ENCODE results near the gene RALGDS. TPM values are rescaled to one million over a fixed set of nuclear protein-coding genes. Genes with fewer than 3 reads are reported as not detected.

The RALGDS gene
- total and polyA plus RNA-seq, 3 donors from 2014 or later: 23.0 to 42.4 (median 32.5) TPM

DNA sequence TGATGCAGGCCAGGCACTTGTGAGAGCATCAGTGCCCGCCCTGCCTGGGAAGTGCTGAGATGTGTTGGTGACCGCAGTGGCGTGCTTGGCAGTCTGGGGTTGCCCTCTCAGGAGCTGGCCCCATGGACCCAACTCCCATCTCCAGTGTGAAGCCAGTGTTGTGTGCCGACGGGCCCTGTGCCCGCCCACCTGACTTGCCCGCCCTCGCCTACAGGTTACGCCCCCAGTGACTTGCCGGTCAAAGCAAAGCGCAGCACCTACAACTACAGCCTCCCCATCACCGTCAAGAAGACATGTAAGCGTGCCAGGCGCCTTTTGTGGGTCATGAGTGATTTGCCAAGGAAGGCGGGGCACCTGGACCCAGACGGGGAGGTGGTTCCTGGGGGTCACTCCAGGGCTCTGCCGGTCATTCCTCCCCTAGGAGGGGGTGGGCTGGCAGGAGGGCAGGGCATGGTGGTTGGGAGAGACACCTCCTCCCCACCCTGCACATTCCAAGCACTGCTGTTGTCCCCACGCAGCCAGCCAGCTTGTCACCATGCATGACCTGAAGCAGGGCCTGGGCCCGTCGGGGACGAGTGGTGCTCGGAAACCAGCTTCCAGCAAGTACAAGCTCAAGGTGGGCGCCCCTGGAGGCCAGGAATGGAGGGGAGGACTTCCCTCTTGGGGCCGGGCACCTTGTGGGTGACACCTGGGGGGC, 66.7 kb downstream of the RALGDS start:
- intact Hi-C loops (cut with DNase I; ENCODE audit: low total_unique reads): no loop called here
- no peak overlapping the region for H3K27ac ChIP-seq
- 91 to 97% methylated on average over 13 to 24 of the region's 24 CpGs for WGBS, 2 donors
- H3K4me1 ChIP-seq: no peaks in the 10 kb centered on the region
- H3K9me3 ChIP-seq: no peaks in the 10 kb centered on the region
- H3K4me3 ChIP-seq: no peak overlapping the region
- DNase-seq: no peak
- no peaks in the 10 kb centered on the region for H3K36me3 ChIP-seq (ENCODE audit: low read depth, missing control alignments)
- TF ChIP-seq POLR2A (IDR thresholded peaks at IDR 0.05): no peak
- TF ChIP-seq, protein P1, sequence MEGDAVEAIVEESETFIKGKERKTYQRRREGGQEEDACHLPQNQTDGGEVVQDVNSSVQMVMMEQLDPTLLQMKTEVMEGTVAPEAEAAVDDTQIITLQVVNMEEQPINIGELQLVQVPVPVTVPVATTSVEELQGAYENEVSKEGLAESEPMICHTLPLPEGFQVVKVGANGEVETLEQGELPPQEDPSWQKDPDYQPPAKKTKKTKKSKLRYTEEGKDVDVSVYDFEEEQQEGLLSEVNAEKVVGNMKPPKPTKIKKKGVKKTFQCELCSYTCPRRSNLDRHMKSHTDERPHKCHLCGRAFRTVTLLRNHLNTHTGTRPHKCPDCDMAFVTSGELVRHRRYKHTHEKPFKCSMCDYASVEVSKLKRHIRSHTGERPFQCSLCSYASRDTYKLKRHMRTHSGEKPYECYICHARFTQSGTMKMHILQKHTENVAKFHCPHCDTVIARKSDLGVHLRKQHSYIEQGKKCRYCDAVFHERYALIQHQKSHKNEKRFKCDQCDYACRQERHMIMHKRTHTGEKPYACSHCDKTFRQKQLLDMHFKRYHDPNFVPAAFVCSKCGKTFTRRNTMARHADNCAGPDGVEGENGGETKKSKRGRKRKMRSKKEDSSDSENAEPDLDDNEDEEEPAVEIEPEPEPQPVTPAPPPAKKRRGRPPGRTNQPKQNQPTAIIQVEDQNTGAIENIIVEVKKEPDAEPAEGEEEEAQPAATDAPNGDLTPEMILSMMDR (IDR thresholded peaks at IDR 0.05): no peak
- H3K27me3 ChIP-seq: no peaks in the 10 kb centered on the region

DNA sequence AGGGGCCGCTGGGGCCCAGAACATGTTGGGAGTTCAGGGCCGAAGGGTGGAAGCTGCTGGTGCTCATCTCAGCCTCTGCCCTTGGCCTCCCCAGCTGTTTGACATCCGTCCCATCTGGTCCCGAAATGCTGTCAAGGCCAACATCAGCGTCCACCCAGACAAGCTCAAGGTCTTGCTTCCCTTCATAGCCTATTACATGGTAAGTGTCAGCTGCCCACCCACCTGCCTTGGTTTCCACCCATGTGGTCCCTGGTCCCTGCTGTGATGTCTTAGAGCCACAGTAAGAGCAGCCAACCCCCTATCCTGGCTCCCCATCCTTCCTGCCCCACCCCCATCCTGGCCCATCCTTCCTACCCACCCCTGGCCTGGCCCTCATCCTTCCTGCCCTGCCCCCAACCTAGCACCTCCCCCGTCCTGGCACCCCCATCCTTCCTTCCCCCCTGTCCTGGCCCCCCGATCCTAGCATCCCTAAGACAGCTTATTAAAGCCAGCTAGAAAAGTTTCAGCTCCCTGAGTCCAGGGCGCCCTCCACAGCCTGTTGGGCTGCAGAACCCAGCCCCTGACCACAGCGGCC, 69.0 kb downstream of the RALGDS start:
- Histone ChIP-seq H3K27me3 (no peaks in the 10 kb centered on the region), H3K27ac (no peak overlapping the region), H3K4me1 (no peaks in the 10 kb centered on the region), H3K9me3 (no peaks in the 10 kb centered on the region), H3K4me3 (no peak overlapping the region), H3K36me3 (ENCODE audit: low read depth, missing control alignments) (no peaks in the 10 kb centered on the region)
- TF ChIP-seq, protein P1 (IDR thresholded peaks at IDR 0.05): no peak
- no peak for TF ChIP-seq POLR2A (IDR thresholded peaks at IDR 0.05)
- WGBS, 2 donors: 68% methylated on average over 5 to 9 of the region's 9 CpGs
- intact Hi-C loops (cut with DNase I; ENCODE audit: low total_unique reads): no loop called here
- DNase-seq: no peak

DNA sequence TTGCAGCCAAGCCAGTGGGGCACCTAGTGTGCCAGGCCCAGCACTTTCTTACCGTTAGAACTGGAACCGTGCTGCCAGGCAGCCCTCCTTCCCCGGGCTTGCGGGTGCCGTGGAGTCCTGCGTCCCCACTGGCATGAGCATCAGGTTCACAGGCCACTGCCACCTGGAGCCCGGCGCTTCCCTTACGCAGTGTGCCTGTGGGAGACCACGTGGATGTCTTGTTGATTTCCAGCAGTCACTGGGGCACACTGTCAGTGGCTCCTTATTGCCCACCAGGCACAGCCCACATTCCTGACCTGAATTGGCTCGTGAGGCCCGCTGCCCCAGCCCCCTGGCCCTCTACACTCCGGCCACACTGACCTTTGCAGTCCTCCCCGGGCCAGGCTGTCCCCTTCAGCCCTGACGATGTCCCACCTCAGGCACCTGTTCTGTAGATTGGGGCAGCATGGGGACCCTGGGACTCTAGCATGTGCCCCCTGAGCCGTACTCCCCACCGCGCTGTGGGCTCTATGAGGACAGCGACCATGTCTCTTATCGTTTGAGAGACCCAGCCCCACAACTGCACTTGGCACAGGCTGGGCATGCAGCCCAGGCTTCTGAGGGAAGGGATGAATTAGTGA, 69.6 kb downstream of the RALGDS start:
- no peaks in the 10 kb centered on the region for H3K9me3 ChIP-seq
- H3K4me1 ChIP-seq: no peaks in the 10 kb centered on the region
- no peaks in the 10 kb centered on the region for H3K27me3 ChIP-seq
- intact Hi-C loops (cut with DNase I; ENCODE audit: low total_unique reads): no loop called here
- no peaks in the 10 kb centered on the region for H3K36me3 ChIP-seq (ENCODE audit: low read depth, missing control alignments)
- 88 to 92% methylated on average over 11 to 20 of the region's 20 CpGs for WGBS, 2 donors
- H3K4me3 ChIP-seq: no peak overlapping the region
- TF ChIP-seq POLR2A (IDR thresholded peaks at IDR 0.05): no peak
- TF ChIP-seq, protein P1 (IDR thresholded peaks at IDR 0.05): no peak
- H3K27ac ChIP-seq: no peak overlapping the region
- DNase-seq: no peak

DNA sequence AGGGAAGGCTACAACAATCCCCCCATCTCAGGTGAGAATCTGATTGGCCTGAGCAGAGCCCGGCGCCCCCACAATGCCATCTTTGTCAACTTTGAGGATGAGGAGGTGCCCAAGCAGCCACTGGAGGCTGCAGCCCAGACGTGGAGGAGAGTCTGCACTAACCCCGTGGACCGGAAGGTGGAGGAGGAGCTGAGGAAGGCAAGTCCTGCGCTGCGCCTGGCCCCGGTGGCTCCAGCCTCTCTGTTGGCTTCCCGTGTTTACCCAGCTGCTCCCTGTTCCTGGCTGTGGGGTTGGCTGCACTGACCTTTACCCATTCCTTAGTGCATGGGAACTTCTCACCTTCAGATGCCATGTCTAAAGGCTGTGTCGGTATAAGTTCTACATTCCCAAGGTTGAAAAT, 70.3 kb downstream of the RALGDS start:
- H3K4me1 ChIP-seq: no peaks in the 10 kb centered on the region
- no peak overlapping the region for H3K4me3 ChIP-seq
- no peak overlapping the region for H3K27ac ChIP-seq
- WGBS, 2 donors: 42 to 57% methylated on average over 1 to 10 of the region's 10 CpGs
- intact Hi-C loops (cut with DNase I; ENCODE audit: low total_unique reads): no loop called here
- H3K9me3 ChIP-seq: no peaks in the 10 kb centered on the region
- TF ChIP-seq, protein P1 (IDR thresholded peaks at IDR 0.05): no peak
- no peak for TF ChIP-seq POLR2A (IDR thresholded peaks at IDR 0.05)
- peak; percentile 63 for DNase-seq
- no peaks in the 10 kb centered on the region for H3K27me3 ChIP-seq
- no peaks in the 10 kb centered on the region for H3K36me3 ChIP-seq (ENCODE audit: low read depth, missing control alignments)
